UCSD-AML1 (cell line): ENCODE results near the gene TAF8.

Source experiments
- DNase-seq: peaks from one replicate; lab custom pipeline; 2025; ENCODE audit not compliant: unreplicated experiment; lab: John Stamatoyannopoulos, UW

TAF8 gene

GRCh38 chr6:42120895-42121865 is 70.9 kb downstream of the TAF8 start:
- no peak for DNase-seq

GRCh38 chr6:42123379-42124103 is 73.2 kb downstream of the TAF8 start:
- no peak for DNase-seq

- DNase-seq: no peak
Observed at GRCh38 chr6:42124223-42124836, 74.0 kb downstream of the TAF8 start.

GRCh38 chr6:42125231-42125630 is 74.9 kb downstream of the TAF8 start:
- no peak for DNase-seq

GRCh38 chr6:42125663-42126062 is 75.3 kb downstream of the TAF8 start:
- no peak for DNase-seq

- no peak for DNase-seq
Observed at GRCh38 chr6:42128460-42129359, 78.4 kb downstream of the TAF8 start.

- no peak for DNase-seq
Observed at GRCh38 chr6:42129360-42129676, 79.0 kb downstream of the TAF8 start.

GRCh38 chr6:42131531-42131930 is 81.2 kb downstream of the TAF8 start:
- DNase-seq: no peak

- no peak for DNase-seq
Observed at GRCh38 chr6:42133926-42134325, 83.6 kb downstream of the TAF8 start.

- DNase-seq: no peak
Observed at GRCh38 chr6:42135161-42135560, 84.8 kb downstream of the TAF8 start.

- no peak for DNase-seq
Observed at GRCh38 chr6:42135722-42136121, 85.4 kb downstream of the TAF8 start.

GRCh38 chr6:42136508-42137193 is 86.3 kb downstream of the TAF8 start:
- DNase-seq: no peak
